ENCODE results near the gene ROBO3.

- no peak for TF ChIP-seq CTCF (IDR thresholded peaks at IDR 0.05; ENCODE audit: low read depth, low read length, poor library complexity, severe bottlenecking)
- TF ChIP-seq EZH2phosphoT487 (IDR thresholded peaks at IDR 0.05; ENCODE audit: borderline replicate concordance, low read length) = no peak
Measured at GRCh38 chr11:124923296-124923695, 58.1 kb downstream of the ROBO3 start.
